Epidermal melanocyte (primary cell): Measurements from ENCODE around the gene NISCH.

Experiments
- DNase-seq: peaks from one replicate; pipeline ENCODE4 v3.0.0; 2011; ENCODE audit warnings: low spot score; ENCODE audit not compliant: insufficient read length

The NISCH gene

GRCh38 chr3:52490035-52490938 is 34.9 kb downstream of the NISCH start:
- no peak for DNase-seq

GRCh38 chr3:52490939-52491526 is 35.6 kb downstream of the NISCH start:
- DNase-seq = no peak

- no peak for DNase-seq
Observed at GRCh38 chr3:52492059-52492458, 36.7 kb downstream of the NISCH start.

GRCh38 chr3:52493232-52494017 is 38.0 kb downstream of the NISCH start:
- DNase-seq = no peak

GRCh38 chr3:52494445-52494844 is 39.0 kb downstream of the NISCH start:
- DNase-seq = no peak

- no peak for DNase-seq
Observed at GRCh38 chr3:52494886-52495495, 39.6 kb downstream of the NISCH start, which contains the start of gene STAB1. Gene STAB1 (plus strand): TSS chr3:52495338. CDS start chr3:52495414, 76 bp downstream.

GRCh38 chr3:52495777-52496602 is 40.6 kb downstream of the NISCH start:
- no peak for DNase-seq

GRCh38 chr3:52498137-52499054 is 43.0 kb downstream of the NISCH start:
- DNase-seq = no peak

GRCh38 chr3:52501046-52501445 is 45.6 kb downstream of the NISCH start:
- no peak for DNase-seq

GRCh38 chr3:52502001-52502400 is 46.6 kb downstream of the NISCH start:
- DNase-seq = no peak

- DNase-seq = no peak
Observed at GRCh38 chr3:52502808-52503350, 47.5 kb downstream of the NISCH start.

GRCh38 chr3:52503788-52504424 is 48.5 kb downstream of the NISCH start:
- DNase-seq = no peak

GRCh38 chr3:52504977-52505376 is 49.6 kb downstream of the NISCH start:
- DNase-seq = no peak

GRCh38 chr3:52506266-52506966 is 51.0 kb downstream of the NISCH start:
- no peak for DNase-seq

GRCh38 chr3:52507359-52507758 is 52.0 kb downstream of the NISCH start:
- DNase-seq = no peak

GRCh38 chr3:52509753-52510328 is 54.4 kb downstream of the NISCH start:
- no peak for DNase-seq

- DNase-seq = no peak
Observed at GRCh38 chr3:52511509-52511908, 56.1 kb downstream of the NISCH start.

- no peak for DNase-seq
Observed at GRCh38 chr3:52512105-52512504, 56.7 kb downstream of the NISCH start.
